Measurements from ENCODE around the gene GGCT. TPM values are rescaled to one million over a fixed set of nuclear protein-coding genes. Genes with fewer than 3 reads are reported as not detected.

GGCT gene, protein sequence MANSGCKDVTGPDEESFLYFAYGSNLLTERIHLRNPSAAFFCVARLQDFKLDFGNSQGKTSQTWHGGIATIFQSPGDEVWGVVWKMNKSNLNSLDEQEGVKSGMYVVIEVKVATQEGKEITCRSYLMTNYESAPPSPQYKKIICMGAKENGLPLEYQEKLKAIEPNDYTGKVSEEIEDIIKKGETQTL
- total RNA-seq: 24.6 and 31.6 TPM in 2 replicates

DNA sequence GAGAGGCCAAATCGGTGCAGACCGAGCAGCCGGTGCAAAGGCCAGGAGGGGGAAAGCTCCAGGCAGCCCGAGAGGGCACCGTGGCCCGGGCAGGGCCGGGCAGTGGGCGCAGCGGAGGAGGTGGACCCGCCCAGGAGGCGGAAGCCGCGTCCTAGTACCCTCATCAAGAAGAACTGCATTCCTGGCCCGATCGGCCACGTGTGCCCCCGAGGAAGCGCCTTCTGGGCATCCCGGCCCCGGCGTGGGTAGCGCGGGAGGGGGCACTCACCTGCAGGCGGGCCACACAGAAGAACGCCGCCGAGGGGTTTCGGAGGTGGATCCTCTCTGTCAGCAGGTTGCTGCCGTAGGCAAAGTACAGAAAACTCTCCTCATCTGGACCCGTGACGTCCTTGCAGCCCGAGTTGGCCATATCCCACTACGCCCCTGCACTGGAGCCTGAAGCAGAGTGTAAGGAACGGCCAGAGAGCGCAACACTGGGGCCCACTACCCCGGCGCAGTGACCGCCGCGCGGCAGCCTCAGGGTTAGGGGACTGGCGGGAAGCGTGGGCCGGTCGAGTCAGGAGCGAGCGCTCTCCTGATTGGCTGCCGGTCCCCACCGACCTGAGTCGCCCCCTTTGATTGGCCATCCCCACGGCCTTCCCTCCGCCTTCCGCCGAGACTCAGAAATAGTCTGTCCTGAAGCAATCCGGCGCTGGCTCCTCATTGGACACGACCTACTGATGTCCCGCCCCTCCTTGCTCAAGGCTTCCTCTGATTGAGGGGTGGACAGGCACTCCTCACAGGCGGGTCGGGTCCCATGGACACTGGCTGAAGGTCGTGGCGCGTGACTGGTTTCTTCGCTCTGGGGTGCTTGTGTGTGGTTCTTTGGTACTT, at the start of gene GGCT:
GGCT (minus strand) TSS at position 529 of the 873 bp plus-strand sequence; CDS start at position 409, 120 bp downstream.

DNA sequence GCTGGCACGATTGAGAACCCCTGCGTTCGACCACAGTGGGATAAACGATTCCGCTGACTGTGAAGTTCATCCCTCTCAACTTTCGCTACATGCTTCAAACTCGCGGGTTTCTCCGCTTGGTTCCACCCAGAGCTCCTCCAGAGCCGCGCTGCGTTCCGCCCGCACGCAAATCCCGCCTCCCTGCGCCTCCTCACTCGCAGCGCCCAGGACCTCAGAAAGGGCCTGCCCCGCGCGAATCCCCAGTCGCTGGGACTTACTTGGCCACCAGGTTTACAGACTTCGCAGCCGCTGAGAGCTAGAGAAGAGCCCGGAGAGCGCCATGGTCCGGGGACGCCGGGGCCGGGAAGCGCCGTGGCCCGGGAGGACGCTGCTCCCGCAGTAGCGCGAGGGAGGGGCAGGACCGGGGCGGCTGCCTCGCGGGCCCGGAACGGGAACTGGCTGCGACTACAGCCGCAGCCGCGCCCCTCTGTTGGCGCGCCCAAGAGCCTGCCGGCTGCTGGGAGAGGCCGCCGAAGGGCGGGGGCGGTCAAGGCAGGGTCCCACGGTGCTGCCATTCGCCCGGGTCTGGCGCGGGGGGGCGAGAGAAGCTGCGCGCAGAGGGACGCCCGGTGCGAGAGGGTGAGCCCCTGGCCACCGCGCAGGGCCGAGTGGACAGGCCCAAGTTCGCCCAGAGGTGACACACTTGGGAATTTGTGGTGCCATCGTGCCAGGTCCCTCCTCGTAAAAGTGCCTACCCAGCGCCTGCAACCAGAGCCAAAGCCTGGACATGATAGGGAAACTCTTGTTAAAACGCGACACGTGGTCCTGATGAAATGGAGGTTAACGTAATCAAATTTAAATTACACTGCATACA, 26.1 kb downstream of the GGCT start, which contains the start of gene NOD1:
NOD1 (minus strand) TSS at position 436 of the 853 bp plus-strand sequence. CDS start 21,863 bp downstream, outside the sequence.

Other genes starting within 250 kb of the GGCT start
- gene ZNRF2, start 220.2 kb downstream of the GGCT start, total RNA-seq: 4.0 and 6.3 TPM in 2 replicates
- 10.0 and 11.4 TPM in 2 replicates for gene NOD1, start 26.0 kb downstream of the GGCT start, total RNA-seq
- 257 and 270 TPM in 2 replicates for gene GARS1, start 90.0 kb upstream of the GGCT start, total RNA-seq
- gene CRHR2, start 177.6 kb upstream of the GGCT start, total RNA-seq: not detected in 2 replicates
- gene INMT, start 247.3 kb upstream of the GGCT start, total RNA-seq: 4.5 and 7.0 TPM in 2 replicates

Data from subcutaneous preadipocyte (primary cell).